Upper lobe of left lung (tissue), 6 donors: ENCODE measurements around the gene CTLA4. TPM values are rescaled to one million over a fixed set of nuclear protein-coding genes. Genes with fewer than 3 reads are reported as not detected.
A peak's percentile ranks its signal among the peaks of the same experiment; 100 is the strongest.

ENCODE experiments used
- ATAC-seq, 2 donors: fragments of 200-7000 bp; cut with Tn5 transposase; one replicate each; pipeline ENCODE4 v1.9.1; 2022; ENCODE audit warnings: mild to moderate bottlenecking in 2 of 2, moderate library complexity in 2 of 2; ENCODE audit not compliant: low FRiP score in 2 of 2
- DNase-seq, 2 donors: peaks; one replicate each; pipeline ENCODE4 v3.0.0-alpha.2; 2019 to 2020
- H3K27ac ChIP-seq, 4 donors: fragments of 200-600 bp; sonication (generic); one replicate each; pipeline ENCODE4 v1.5.1; 2016 to 2019
- H3K27me3 ChIP-seq, 4 donors: fragments of 200-600 bp; sonication (generic); one replicate each; pipeline ENCODE4 v1.5.1; 2017 to 2019
- H3K36me3 ChIP-seq, 4 donors: fragments of 200-600 bp; sonication (generic); one replicate each; pipeline ENCODE4 v1.5.1; 2016 to 2019
- H3K4me1 ChIP-seq, 4 donors: fragments of 200-600 bp; sonication (generic); one replicate each; pipeline ENCODE4 v1.5.1; 2018 to 2019
- H3K4me3 ChIP-seq, 4 donors: fragments of 200-600 bp; sonication (generic); one replicate each; pipeline ENCODE4 v1.5.1; 2017 to 2019; ENCODE audit warnings: mild to moderate bottlenecking in 2 of 4, moderate library complexity in 1 of 4
- H3K9me3 ChIP-seq, 4 donors: fragments of 200-600 bp; sonication (generic); one replicate each; pipeline ENCODE4 v1.5.1; 2018 to 2019
- CTCF ChIP-seq, 6 experiments: fragments of 450-650 bp in 4 of 6; fragments of 200-600 bp in 2 of 6; sonication (generic) in 2 of 6; IDR thresholded peaks; one replicate each; pipeline ENCODE4 v1.5.1; 2016 to 2019; ENCODE audit warnings: antibody characterized with exemption in 6 of 6
- EP300 ChIP-seq, 4 donors: sonication (generic); formaldehyde crosslinking; IDR thresholded peaks; one replicate each; pipeline ENCODE4 v1.5.1; 2017; ENCODE audit warnings: antibody characterized with exemption in 4 of 4, control low read depth in 2 of 4
- POLR2A ChIP-seq, 4 donors: fragments of 450-650 bp; IDR thresholded peaks; one replicate each; pipeline ENCODE4 v1.5.1; 2016 to 2017; ENCODE audit warnings: antibody characterized with exemption in 4 of 4, mild to moderate bottlenecking in 2 of 4
- POLR2AphosphoS5 ChIP-seq, 2 donors: sonication (generic); formaldehyde crosslinking; IDR thresholded peaks; one replicate each; pipeline ENCODE4 v1.5.1; 2017; ENCODE audit warnings: antibody characterized with exemption in 2 of 2
- WGBS, 2 donors: methylation state at CpG; one replicate each; pipeline ENCODE4 v1.1.5; 2017 to 2018; 5-methylcytosine and 5-hydroxymethylcytosine counted together
- total RNA-seq, 6 donors: library from RNA; depleted of rRNA in 4 of 6; stranded (reverse); fragments of >200 nt in 4 of 6; gene quantifications; one replicate each; pipeline versions ENCODE4 v1.1.0 to v1.2.1, GENCODE V29; 2016 to 2021
- donor health status: DM: no; HTN: no; CAD: no; lungs with moderate emphysema.
- donor health status: DM: no; HTN: yes; CAD: no; lungs with severe emphysema.

Gene CTLA4
- total RNA-seq, 6 donors from 2014 or later: 0.33 to 3.1 (median 1.1) TPM

GRCh38 chr2:203871371-203871983, 3.9 kb downstream of the CTLA4 start:
- ATAC-seq (peak in 1 of 2 donors; percentile 68), DNase-seq (no peak)
- H3K9me3 ChIP-seq: no peaks in the 10 kb centered on the region
- no peaks in the 10 kb centered on the region for H3K36me3 ChIP-seq
- no peaks in the 10 kb centered on the region for H3K4me1 ChIP-seq
- H3K4me3 ChIP-seq: no peak overlapping the region
- H3K27me3 ChIP-seq: no peaks in the 10 kb centered on the region
- 66 to 70% methylated on average over 6 of the region's 6 CpGs for WGBS, 2 donors
- TF ChIP-seq CTCF (IDR thresholded peaks at IDR 0.05) (no peak), EP300 (IDR thresholded peaks at IDR 0.05) (peak in 1 of 4 donors; percentile 58)
- H3K27ac ChIP-seq: peak overlapping the region in 2 of 4 donors; percentile 10 to 31

GRCh38 chr2:203873461-203873860, 5.9 kb downstream of the CTLA4 start:
- H3K4me1 ChIP-seq: no peaks in the 10 kb centered on the region
- no peak overlapping the region for H3K4me3 ChIP-seq
- H3K27me3 ChIP-seq: no peaks in the 10 kb centered on the region
- H3K36me3 ChIP-seq: no peaks in the 10 kb centered on the region
- no peaks in the 10 kb centered on the region for H3K9me3 ChIP-seq
- 86 to 95% methylated on average over 2 of the region's 2 CpGs for WGBS, 2 donors
- no peak for TF ChIP-seq EP300 (IDR thresholded peaks at IDR 0.05)
- TF ChIP-seq CTCF (IDR thresholded peaks at IDR 0.05): no peak
- no peak for TF ChIP-seq POLR2AphosphoS5 (IDR thresholded peaks at IDR 0.05)
- no peak for TF ChIP-seq POLR2A (IDR thresholded peaks at IDR 0.05)
- DNase-seq: no peak
- ATAC-seq: no peak
- H3K27ac ChIP-seq: no peak overlapping the region

- H3K36me3 ChIP-seq: no peaks in the 10 kb centered on the region
- DNase-seq (no peak), ATAC-seq (no peak)
- H3K4me1 ChIP-seq: no peaks in the 10 kb centered on the region
- H3K27me3 ChIP-seq: no peaks in the 10 kb centered on the region
- no peaks in the 10 kb centered on the region for H3K9me3 ChIP-seq
- H3K4me3 ChIP-seq: no peak overlapping the region
- no peak for TF ChIP-seq CTCF (IDR thresholded peaks at IDR 0.05)
- TF ChIP-seq POLR2A (IDR thresholded peaks at IDR 0.05): no peak
- no peak for TF ChIP-seq EP300 (IDR thresholded peaks at IDR 0.05)
- TF ChIP-seq POLR2AphosphoS5 (IDR thresholded peaks at IDR 0.05): no peak
- 78 to 83% methylated on average over 5 of the region's 5 CpGs for WGBS, 2 donors
- no peak overlapping the region for H3K27ac ChIP-seq
Measured at GRCh38 chr2:203873921-203874631, 6.5 kb downstream of the CTLA4 start.

- WGBS, 2 donors: 94 to 96% methylated on average over 3 to 4 of the region's 4 CpGs
- H3K27ac ChIP-seq: no peak overlapping the region
- no peaks in the 10 kb centered on the region for H3K27me3 ChIP-seq
- no peaks in the 10 kb centered on the region for H3K4me1 ChIP-seq
- no peak for TF ChIP-seq POLR2AphosphoS5 (IDR thresholded peaks at IDR 0.05)
- no peak for TF ChIP-seq POLR2A (IDR thresholded peaks at IDR 0.05)
- TF ChIP-seq CTCF (IDR thresholded peaks at IDR 0.05): no peak
- no peak for TF ChIP-seq EP300 (IDR thresholded peaks at IDR 0.05)
- H3K9me3 ChIP-seq: no peaks in the 10 kb centered on the region
- DNase-seq (no peak), ATAC-seq (no peak)
- H3K36me3 ChIP-seq: no peaks in the 10 kb centered on the region
- H3K4me3 ChIP-seq: no peak overlapping the region
Measured at GRCh38 chr2:203875471-203875870, 7.9 kb downstream of the CTLA4 start.

GRCh38 chr2:203876328-203876727, 8.8 kb downstream of the CTLA4 start:
- Histone ChIP-seq H3K27ac (no peak overlapping the region), H3K4me1 (no peaks in the 10 kb centered on the region), H3K36me3 (no peaks in the 10 kb centered on the region), H3K9me3 (no peaks in the 10 kb centered on the region), H3K4me3 (no peak overlapping the region), H3K27me3 (no peaks in the 10 kb centered on the region)
- no peak for TF ChIP-seq CTCF (IDR thresholded peaks at IDR 0.05)
- no peak for TF ChIP-seq EP300 (IDR thresholded peaks at IDR 0.05)
- no peak for TF ChIP-seq POLR2A (IDR thresholded peaks at IDR 0.05)
- TF ChIP-seq POLR2AphosphoS5 (IDR thresholded peaks at IDR 0.05): no peak
- peak in 1 of 2 donors; percentile 8 for ATAC-seq
- WGBS, 2 donors: 80 to 92% methylated on average over 3 of the region's 3 CpGs
- DNase-seq: no peak
